ENCODE measurements around the gene TRERF1.

TRERF1 gene

DNA sequence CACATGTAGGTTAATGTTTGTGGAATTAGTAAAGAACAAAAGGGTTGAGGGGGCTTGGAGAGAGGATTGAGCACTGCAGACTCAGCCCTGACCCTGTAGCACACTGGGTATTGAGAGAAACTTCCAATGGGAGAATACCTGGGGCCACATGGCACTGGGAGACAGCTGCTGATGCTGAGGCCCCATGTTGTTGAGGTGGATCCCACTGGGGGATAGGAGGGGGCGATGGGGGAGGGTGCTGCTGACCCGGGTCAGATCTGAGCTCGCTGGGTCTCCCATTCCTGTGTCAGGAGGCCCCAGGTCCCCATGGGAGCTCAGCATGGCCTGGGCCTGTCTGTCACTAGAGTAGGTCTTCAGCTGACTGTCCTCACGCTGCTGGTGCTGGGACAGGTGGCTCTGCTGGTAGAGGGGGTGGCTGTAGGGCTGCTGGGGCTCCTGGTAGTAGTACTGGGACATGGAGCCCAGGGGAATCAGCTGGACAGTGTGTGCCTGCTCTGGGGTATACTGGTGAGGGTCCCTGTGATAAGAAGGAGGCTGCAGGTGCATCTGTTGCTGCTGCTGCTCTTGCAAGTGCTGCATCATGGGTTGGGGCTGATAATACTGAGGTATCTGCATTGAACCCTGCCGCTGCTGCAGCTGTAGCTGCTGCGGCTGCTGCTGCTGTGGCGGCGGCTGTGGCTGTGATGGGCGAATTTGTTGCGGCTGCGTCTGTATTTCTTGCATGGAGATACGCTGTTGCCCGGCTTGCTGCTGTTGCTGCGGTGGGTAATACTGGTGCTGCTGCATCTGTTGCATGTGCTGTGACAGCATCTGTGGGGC lies 183.5 kb downstream of the TRERF1 start:
- no peak for DNase-seq

- DNase-seq, result no peak
Observed at GRCh38 chr6:42266538-42266937, 185.2 kb downstream of the TRERF1 start.

- DNase-seq, result no peak
Observed at GRCh38 chr6:42264852-42265390, 186.8 kb downstream of the TRERF1 start.

- DNase-seq, result no peak
Observed at GRCh38 chr6:42264162-42264851, 187.4 kb downstream of the TRERF1 start.

GRCh38 chr6:42263165-42263728 lies 188.5 kb downstream of the TRERF1 start:
- no peak for DNase-seq

DNA sequence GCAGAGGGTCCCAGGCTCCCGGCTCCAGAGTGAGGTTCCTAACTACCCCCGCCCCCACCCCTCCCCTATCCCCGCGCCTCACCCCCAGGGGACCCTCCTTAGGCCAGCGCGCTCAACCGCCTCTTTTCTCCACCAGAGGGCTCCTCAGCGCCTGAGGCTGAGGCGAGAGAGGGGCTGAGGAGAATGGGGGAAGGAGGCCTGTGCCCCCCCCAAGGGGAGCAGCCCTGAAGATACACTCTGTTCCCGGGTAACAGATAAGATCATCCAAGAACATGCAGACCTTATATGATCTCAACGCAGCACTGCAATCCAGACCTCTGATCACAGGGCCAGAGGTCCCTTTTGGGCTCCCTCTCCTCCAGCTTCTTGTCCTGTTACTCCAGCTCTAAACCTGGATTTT lies 190.8 kb downstream of the TRERF1 start:
- DNase-seq, result no peak

DNA sequence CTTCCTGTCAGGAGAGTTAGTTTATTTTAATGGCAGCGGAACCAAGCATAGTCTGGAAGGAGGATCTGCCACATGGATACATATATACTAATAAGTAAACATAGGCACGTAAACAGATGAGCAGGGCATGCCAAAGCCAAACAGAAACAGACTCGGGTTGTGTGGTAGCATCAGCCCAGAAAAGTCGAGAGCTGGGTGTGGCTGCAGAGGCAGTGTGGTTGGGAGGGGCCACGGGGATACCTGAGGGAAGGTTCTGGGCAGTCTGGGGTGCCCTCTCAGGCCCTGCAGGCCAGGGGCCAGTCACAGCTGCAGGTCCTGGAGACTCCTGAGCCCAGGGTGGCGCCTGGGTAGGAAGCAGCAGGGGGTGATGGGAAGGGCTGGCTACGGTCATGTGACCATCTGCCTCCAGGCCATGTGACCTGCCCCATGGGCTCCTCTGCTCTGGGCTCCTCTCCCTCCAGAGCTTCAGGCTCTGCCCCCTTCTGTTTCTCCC lies 191.3 kb downstream of the TRERF1 start:
- DNase-seq, result no peak

- no peak for DNase-seq
Observed at GRCh38 chr6:42259841-42260395, 191.8 kb downstream of the TRERF1 start.

DNA sequence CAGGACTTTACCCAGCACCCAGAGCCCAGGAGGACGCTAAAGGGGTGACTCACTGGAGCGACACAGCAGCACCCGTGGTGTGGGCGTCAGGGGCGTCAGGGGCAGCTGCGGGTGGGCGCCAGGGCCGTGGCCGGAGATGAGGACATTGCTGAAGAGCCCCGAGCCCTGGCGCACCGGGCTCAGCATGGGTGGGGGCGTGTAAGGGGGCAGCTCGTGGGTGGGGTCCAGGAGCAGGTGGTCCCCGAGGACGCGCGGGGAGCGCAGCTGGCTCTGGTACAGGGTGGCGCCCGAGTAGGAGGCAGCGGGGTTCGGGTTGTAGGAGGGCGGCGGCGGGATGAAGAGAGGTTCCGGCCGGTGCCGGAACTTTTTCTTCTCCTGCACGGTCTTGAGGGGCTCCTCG lies 192.4 kb downstream of the TRERF1 start:
- DNase-seq, result no peak

- DNase-seq, result no peak
Observed at GRCh38 chr6:42257614-42258013, 194.1 kb downstream of the TRERF1 start.

GRCh38 chr6:42257063-42257462 lies 194.7 kb downstream of the TRERF1 start:
- DNase-seq, result no peak

DNA sequence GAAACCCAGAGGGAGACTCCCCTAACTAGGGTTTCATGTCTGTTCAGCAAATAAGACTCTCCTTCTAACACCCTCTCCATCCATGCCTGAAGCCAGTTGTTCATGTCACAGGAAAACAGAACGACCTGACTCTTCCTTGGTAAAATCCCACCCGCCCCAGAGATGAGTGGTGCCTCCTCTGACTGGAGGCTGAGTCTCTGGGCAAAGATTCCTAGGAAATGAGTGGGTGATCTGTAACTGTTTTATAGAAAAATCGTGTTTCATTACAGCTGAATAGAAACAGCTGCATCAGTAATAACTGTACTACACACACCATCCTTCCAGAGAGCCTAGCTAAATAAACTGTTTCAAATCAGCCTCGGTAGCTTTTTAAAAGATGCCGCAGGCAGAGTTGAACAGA lies 196.7 kb downstream of the TRERF1 start:
- DNase-seq, result no peak

- no peak for DNase-seq
Observed at GRCh38 chr6:42254505-42254904, 197.2 kb downstream of the TRERF1 start.

- DNase-seq, result peak; percentile 82
Observed at GRCh38 chr6:42251911-42252637, 199.7 kb downstream of the TRERF1 start.

DNA sequence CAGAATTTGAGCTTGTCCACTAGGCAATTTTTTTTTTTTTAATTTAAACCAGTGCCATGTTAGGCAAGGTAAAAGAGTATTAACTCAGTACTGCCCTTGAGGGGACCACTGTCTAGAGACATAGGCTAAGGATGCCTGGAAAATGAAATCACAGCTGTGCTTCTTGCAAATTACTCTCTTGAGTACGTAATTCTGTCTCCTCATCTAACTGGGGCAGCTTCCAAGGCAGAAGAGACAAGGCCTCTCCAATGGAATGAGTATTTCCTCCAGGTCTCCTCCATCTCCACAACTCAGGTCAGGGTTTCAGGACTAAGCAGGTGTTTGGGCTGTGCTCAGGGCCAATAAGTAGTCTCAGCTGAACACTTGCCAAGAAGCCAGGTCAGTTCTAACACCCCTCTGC lies 200.2 kb downstream of the TRERF1 start:
- DNase-seq, result no peak

GRCh38 chr6:42250274-42250931 lies 201.3 kb downstream of the TRERF1 start:
- no peak for DNase-seq

- no peak for DNase-seq
Observed at GRCh38 chr6:42249279-42249678, 202.4 kb downstream of the TRERF1 start.

- no peak for DNase-seq
Observed at GRCh38 chr6:42243046-42243445, 208.7 kb downstream of the TRERF1 start.

DNA sequence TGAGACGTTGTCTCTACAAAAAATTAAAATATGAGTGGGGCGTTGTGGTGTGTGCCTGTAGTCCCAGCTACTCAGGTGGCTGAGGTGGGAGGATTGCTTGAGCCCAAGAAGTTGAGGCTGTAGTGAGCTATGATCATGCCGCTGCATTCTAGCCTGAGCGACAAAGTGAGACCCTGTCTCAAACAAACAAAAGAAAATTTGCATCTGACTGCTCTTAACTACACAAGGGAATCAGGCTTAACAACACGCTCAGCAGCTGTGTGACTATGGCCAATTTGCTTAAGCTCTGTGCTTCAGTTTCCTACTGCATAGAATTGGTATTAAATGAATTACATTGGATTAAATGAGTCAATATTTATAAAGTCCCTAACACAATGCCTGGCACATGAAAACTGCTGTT lies 209.8 kb downstream of the TRERF1 start:
- no peak for DNase-seq

DNA sequence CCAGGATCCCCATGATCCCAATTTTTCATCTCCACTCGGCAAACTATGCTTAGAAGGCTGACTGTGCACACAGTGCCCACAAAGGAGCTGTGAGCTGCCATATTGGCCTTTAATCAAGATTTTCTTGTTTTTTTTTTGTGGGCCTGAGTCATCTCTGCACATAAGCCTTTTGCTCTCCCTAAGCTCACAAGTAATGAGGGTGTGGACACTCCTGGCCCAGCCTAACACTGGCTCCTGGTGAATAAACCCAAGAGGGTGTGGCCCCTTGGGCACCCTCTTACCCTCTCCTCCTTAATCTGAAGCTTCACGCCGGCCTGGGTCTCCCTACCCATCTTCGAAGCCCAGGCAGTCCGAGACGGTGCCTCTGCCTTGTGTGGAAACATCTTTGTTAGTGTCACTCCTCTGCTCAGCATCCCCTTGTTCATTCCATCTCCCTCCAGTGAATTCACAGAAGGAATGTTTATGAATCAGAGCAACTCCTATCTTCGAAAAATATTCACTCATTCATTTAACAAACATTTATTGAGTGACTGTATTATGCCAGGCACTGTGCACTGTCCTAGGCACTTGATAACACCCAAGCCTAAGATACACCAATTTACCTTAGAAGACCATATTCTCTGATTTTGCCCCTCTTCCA lies 211.9 kb downstream of the TRERF1 start:
- DNase-seq, result no peak

DNA sequence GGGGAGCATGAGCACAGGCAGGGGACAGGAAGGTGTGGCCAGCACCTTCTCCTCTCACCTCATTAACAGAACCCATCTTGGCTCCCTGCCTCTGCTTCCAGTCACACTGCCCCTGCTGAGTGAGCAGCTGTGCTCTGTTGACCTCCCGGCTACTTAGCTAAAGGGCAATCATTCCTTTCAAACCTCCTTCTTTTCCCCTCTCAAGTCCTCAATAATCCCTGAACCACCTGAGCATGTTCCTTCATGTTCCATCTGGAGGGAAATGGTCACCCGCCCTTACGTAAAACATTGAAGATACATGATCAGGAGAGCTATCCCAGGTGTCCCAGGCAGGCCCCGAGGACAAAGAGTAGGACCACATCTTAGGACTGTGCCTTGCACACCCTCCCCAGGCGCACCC lies 212.4 kb downstream of the TRERF1 start:
- DNase-seq, result no peak

DNA sequence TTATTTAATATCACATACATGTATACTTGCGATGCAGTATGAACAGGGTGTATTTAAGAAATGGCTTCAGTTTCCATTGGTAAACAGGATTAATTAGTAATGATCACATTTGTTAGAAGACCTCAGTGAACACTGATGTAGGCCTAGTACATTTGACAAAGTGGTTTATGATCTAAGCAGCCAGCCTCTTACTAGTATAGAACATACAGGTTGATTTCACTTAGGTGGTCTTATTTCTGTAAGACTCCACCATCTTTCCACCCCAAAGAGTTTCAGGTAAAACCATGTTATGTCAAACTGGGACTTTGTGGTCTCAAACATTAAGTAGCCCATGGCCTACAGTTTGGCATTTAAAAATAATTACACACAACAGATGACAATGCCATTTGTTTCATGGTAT lies 213.9 kb downstream of the TRERF1 start:
- DNase-seq, result no peak

All from left hindlimb (tissue), 1 donor.